Epithelial cell of esophagus (primary cell): ENCODE measurements around the gene SPATA13.
A peak's percentile ranks its signal among the peaks of the same experiment; 100 is the strongest.
"Not testable (repeated sequence)": the region's sequence is repeated elsewhere in the genome, so short reads cannot be mapped to it uniquely, and the experiment has no call there.

Experiments
- DNase-seq: peaks from one replicate; pipeline ENCODE4 v3.0.0; 2010; ENCODE audit warnings: low read depth
- H3K4me3 ChIP-seq: 2 replicates; pipeline ENCODE4 v1.5.1; 2011; ENCODE audit warnings: mild to moderate bottlenecking, low read length, control low read depth
- CTCF ChIP-seq: IDR thresholded peaks from 2 replicates; pipeline ENCODE4 v1.5.1; 2011; ENCODE audit warnings: low read depth, mild to moderate bottlenecking, low read length, control low read depth, inconsistent platforms; ENCODE audit not compliant: insufficient read depth; ENCODE audit errors: missing control alignments

Gene SPATA13

DNA sequence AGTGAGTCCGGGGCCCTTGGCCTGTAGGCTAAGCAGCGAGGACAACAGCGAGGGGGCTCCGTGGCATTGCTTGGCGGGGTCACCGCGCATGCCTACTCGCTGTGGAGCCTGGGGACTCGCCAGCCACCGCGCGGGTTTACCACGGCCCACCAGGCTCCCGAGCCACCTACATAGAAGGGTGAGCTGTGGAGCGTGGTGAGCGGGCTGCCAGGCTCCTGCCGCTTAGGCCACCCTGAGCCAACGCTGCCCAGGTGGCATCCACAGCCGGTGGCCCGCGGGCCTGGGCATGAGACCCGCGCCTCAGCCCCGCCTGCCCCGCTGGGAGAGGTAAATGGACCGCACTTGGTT lies 180.1 kb downstream of the SPATA13 start:
- no peak for DNase-seq
- TF ChIP-seq CTCF, result no peak
- H3K4me3 ChIP-seq, result no peak overlapping the region

DNA sequence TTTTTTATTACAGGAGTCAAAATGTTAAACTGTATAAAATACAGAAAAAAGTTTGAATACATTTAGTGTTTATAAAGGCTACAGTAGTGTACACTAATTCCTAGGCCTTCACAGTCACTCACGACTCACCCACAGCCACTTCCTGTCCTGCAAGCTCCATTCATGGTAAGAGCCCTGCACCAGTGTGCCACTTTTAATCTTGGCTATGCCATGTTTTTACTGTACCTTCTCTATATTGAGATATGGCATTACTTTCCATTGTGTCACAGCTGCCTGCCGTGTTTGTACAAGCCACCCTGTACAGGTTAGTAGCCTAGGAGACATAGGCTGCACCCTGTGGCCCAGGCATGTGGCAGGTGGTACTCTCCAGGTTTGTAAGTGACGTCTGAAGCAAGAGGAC lies 180.9 kb downstream of the SPATA13 start:
- peak; percentile 55 for DNase-seq
- no peak overlapping the region for H3K4me3 ChIP-seq
- TF ChIP-seq CTCF, result no peak

GRCh38 chr13:24348385-24348784 lies 187.9 kb downstream of the SPATA13 start:
- no peak overlapping the region for H3K4me3 ChIP-seq
- TF ChIP-seq CTCF, result no peak
- peak; percentile 18 for DNase-seq

DNA sequence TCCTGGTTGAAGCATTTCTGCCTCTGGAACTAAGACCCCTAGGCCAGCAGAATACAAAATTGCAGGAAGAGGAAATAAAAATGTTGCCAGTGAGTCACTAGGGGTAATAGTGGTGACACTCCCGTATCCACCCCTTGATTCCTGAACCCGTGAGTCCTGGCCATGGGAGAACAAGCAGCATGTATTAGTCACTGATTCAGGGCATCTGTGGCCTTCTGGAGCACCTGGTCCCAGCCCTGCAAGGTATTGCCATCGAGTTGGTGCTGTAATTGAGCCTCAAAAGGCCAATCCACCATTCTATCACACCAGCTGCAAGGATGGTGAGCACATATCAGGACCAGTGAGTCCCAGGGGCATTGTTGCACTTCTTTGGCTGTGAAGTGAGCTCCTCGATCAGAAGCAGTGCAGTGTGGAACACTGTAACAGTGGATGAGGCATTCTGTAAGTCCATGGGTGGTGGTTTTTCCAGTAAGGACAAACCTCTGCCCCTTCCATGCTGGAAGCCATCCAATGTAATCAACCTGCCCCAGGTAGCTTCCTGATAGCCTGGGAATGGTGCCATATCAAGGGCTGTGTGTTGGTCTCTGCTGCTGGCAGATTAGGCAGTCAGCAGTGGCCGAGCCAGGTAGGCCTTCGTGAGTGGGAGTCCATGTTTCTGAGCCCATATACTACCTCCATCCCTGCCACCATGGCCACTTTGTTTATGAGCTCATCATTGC lies 188.4 kb downstream of the SPATA13 start:
- TF ChIP-seq CTCF, result no peak
- DNase-seq, result peak; percentile 83
- H3K4me3 ChIP-seq, result no peak overlapping the region

DNA sequence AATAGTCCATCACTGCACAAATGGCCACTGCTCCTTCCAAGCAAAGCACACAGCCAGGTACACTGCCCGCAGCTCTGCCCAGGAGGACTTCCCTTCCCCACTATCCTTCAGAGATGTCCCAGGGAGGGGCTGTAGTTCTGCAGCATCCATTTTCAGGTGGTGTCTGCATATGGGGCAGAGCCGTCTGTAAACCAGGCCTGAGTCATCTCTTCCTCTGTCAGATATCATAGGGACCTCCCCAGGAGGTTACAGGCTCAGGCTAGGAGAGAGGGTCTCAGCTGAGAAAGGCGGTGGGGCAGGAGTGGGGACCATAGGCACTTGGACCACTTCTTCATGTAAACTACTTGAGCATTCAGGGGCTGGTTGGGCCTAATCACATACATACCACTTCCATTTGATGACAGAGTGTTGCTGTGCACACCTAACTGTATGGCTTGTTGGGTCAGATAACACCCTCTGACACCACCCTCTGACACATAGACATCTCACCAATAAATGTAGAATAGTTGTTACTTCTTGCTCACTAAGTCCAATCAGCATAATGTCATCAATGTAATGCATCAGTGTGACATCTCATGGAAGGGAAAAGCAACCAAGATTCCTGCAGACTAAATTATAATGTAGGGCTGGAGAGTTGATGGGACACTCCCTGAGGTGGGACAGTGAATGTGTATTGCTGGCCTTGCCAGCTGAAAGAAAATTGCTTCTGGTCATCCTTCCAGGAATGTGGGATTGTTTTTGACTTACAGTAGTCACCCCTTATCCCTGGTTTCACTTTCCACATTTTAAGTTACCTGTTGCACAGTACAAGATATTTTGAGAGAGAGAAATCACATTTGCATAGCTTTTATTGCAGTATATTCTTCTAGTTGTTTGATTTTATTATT lies 189.5 kb downstream of the SPATA13 start:
- DNase-seq, result peak; percentile 49
- not testable (repeated sequence) for H3K4me3 ChIP-seq

- no peak for DNase-seq
- no peak for TF ChIP-seq CTCF
- no peak overlapping the region for H3K4me3 ChIP-seq
These were observed 190.9 kb downstream of the SPATA13 start for GRCh38 chr13:24351423-24351822.

- H3K4me3 ChIP-seq, result no peak overlapping the region
- DNase-seq, result peak; percentile 74
- TF ChIP-seq CTCF, result no peak
These were observed 193.2 kb downstream of the SPATA13 start for GRCh38 chr13:24353736-24354135.
